GM12864 (cell line): ENCODE data around the gene NR2F1-AS1.
A peak's percentile ranks its signal among the peaks of the same experiment; 100 is the strongest.

Experiments
- DNase-seq: peaks from one replicate; pipeline ENCODE4 v3.0.0-alpha.2; 2011; ENCODE audit warnings: low read depth
- H3K4me3 ChIP-seq: 2 replicates; pipeline ENCODE4 v1.5.1; 2011; ENCODE audit warnings: mild to moderate bottlenecking, low read depth, low read length, control low read depth
- TF ChIP-seq, protein P1 (sequence below): IDR thresholded peaks from 2 replicates; pipeline ENCODE4 v1.5.1; 2011; ENCODE audit warnings: low read depth, mild to moderate bottlenecking, moderate library complexity, low read length, control low read depth, inconsistent platforms; ENCODE audit errors: missing control alignments

NR2F1-AS1 gene

DNA sequence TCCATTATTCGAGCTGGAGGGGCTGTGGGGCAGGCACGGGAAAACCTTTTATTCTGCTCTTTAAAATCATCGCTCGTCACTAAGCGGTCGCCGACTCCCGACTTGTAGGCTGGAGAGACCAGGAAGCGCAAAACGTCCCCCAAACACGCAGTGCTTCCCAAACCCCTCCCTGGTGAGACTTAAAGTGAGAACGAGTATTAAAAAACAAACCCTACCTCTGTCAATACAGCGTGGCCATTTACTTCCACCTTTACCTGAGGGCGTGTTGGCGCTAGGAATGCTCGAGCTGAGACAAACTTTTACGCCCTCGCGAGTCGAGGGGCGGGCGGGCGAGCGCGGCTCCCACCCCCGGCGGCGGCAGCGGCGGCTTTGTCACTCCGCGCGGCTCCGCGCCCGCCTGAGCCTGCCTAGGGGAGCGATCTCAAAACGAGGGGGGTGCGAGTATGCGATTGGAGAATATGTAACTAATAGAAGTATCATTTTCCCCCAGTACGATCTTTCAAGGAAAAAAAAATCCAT, at the start of gene NR2F1-AS1:
Gene NR2F1-AS1, minus strand, starts transcription at position 293 of the 519 bp plus-strand sequence.
- TF ChIP-seq, protein P1, sequence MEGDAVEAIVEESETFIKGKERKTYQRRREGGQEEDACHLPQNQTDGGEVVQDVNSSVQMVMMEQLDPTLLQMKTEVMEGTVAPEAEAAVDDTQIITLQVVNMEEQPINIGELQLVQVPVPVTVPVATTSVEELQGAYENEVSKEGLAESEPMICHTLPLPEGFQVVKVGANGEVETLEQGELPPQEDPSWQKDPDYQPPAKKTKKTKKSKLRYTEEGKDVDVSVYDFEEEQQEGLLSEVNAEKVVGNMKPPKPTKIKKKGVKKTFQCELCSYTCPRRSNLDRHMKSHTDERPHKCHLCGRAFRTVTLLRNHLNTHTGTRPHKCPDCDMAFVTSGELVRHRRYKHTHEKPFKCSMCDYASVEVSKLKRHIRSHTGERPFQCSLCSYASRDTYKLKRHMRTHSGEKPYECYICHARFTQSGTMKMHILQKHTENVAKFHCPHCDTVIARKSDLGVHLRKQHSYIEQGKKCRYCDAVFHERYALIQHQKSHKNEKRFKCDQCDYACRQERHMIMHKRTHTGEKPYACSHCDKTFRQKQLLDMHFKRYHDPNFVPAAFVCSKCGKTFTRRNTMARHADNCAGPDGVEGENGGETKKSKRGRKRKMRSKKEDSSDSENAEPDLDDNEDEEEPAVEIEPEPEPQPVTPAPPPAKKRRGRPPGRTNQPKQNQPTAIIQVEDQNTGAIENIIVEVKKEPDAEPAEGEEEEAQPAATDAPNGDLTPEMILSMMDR = no peak
- peak within 1 kb of the TSS; percentile 40 for H3K4me3 ChIP-seq
- no peak for DNase-seq

- no peak overlapping the region for H3K4me3 ChIP-seq
- TF ChIP-seq, protein P1 = no peak
- no peak for DNase-seq
These were observed 45.8 kb upstream of the NR2F1-AS1 start for GRCh38 chr5:93626801-93627200.

DNA sequence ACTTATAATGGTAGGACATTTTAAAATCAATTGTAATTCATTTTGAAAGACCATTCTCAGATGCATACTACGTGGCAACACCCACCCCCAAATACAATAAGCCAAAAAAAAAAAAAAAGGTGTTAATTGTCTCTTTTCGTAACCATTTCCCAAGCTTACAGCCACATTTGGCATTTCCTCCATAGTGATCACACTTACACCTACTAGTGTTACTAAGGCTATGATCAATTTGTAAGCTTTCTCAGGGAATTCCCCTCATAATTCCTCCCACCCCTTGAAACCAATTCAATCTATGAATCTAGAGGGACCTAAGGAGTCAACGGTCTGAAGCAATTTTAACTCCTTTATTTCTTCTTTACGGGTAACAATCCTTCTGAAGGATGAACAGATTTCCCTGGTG, 42.1 kb upstream of the NR2F1-AS1 start:
- no peak overlapping the region for H3K4me3 ChIP-seq
- TF ChIP-seq, protein P1 = no peak
- no peak for DNase-seq

DNA sequence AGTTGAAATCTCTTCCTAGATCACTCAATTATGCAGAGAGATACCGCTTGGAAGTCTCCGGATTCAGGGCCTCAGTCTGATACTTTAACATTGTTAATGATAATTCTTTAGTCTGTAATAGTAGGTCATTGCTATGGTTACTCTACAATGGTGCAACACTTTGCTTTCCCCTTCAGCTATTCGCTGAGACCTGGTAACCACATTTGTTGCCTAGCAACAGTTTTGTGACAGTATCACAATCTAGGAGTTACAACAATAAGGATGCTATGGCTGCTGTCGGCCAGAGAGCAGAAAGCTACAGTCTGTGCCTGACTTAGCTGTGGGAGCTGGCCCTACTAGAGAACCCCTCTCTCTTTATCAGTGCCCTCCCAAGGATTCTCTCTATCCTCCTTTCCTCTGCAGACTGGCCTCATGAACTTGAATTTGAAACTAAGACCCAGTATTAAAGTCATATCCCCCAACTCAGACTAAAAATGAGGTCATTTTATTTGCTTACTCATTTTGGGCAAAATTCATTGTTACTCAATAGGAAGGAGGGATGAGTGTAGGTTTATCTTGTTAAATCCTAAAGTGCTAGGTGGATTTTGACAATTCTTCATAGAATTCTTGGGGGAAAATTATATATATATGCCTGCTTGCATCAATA, 41.3 kb upstream of the NR2F1-AS1 start:
- H3K4me3 ChIP-seq = no peak overlapping the region
- TF ChIP-seq, protein P1 = no peak
- DNase-seq = no peak

- H3K4me3 ChIP-seq = peak overlapping the region; percentile 35
- DNase-seq = no peak
- TF ChIP-seq, protein P1 = no peak
These were observed 40.3 kb upstream of the NR2F1-AS1 start for GRCh38 chr5:93621327-93621798.

- DNase-seq = no peak
- H3K4me3 ChIP-seq = peak overlapping the region; percentile 59
- TF ChIP-seq, protein P1 = peak; percentile 8
These were observed 39.7 kb upstream of the NR2F1-AS1 start for GRCh38 chr5:93620487-93621326.
